ENCODE data around the gene KIAA1328.

The KIAA1328 gene

DNA sequence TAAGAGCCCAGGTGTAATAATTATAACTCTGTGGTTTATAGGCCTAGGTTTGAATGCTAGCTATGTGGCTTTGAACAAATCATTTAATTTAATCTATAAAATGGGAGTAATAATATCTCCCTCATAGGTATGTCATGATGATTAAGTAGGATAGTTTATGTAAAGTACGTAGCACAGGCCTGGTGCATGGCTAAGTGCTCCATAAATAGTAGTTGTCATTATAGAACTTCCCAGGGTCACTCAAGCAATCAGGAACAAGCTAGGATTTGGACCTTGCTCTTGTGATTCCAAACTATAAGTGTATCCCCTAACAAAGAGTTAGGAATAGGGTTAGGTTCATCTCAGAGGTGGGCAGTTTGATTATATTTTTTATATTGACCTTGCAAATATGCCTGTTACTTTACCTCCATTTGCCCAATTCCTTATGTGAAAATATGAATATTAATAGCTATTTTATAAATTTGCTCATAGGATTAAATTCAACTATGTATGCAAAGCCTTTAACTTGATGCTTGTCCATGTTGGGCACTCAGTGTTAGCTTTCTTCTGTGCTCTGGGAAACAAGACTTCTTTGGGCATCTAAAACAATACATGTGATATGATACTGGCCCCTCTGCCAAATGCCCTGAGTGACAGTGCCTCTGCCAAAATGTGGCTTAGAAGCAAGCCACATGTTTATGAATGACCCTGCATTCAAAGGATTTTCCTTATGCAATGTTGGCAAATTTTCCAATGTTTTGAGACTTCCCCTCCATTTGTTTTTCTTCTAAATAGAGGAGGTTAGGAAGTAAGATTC lies 353.6 kb downstream of the KIAA1328 start:
- Mint-ChIP-seq H3K4me1 (peaks cover 9% of the 10 kb centered on the region), H3K27me3 (ENCODE audit: low read depth) (no peaks in the 10 kb centered on the region), H3K9me3 (no peaks in the 10 kb centered on the region), H3K27ac (no peak overlapping the region), H3K36me3 (ENCODE audit: low read depth) (no peaks in the 10 kb centered on the region), H3K4me3 (no peak overlapping the region)
- TF ChIP-seq, protein P1, sequence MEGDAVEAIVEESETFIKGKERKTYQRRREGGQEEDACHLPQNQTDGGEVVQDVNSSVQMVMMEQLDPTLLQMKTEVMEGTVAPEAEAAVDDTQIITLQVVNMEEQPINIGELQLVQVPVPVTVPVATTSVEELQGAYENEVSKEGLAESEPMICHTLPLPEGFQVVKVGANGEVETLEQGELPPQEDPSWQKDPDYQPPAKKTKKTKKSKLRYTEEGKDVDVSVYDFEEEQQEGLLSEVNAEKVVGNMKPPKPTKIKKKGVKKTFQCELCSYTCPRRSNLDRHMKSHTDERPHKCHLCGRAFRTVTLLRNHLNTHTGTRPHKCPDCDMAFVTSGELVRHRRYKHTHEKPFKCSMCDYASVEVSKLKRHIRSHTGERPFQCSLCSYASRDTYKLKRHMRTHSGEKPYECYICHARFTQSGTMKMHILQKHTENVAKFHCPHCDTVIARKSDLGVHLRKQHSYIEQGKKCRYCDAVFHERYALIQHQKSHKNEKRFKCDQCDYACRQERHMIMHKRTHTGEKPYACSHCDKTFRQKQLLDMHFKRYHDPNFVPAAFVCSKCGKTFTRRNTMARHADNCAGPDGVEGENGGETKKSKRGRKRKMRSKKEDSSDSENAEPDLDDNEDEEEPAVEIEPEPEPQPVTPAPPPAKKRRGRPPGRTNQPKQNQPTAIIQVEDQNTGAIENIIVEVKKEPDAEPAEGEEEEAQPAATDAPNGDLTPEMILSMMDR (IDR thresholded peaks at IDR 0.05; ENCODE audit: unreplicated experiment in 3 of 3): no peak

DNA sequence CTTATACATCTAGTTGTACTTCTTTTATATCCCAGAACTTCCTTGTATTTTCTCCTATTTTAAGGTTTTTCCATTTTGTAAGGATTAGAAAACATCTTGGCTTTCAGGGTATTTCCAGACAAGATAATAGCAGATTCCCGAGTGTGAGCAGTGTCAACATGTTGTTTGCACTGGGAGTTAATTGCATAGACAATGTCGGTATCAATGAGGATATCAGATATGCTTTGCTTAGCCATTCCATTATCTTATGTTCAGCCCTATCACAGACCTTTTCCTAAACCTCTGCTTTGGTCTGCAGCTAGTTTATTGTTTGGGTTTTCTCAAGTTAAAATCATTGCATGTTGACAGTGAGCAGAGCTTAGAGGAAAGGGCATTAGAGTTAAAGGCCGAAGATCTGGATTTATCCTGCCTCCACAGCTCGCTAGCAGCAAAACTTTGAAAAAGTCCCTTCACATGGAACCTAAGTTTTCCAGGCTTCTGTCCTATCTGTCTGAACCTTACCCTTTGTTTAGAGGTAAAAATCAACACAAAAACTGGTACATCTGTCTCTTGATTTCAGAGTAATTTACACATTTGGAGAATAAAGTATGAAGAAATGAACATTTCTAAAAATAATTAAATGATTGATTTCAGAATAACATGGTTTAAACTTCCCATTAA lies 355.4 kb downstream of the KIAA1328 start:
- TF ChIP-seq, protein P1 (IDR thresholded peaks at IDR 0.05; ENCODE audit: unreplicated experiment in 3 of 3): no peak
- no peak overlapping the region for H3K4me3 Mint-ChIP-seq
- H3K27ac Mint-ChIP-seq: no peak overlapping the region
- H3K9me3 Mint-ChIP-seq: no peaks in the 10 kb centered on the region
- no peaks in the 10 kb centered on the region for H3K27me3 Mint-ChIP-seq (ENCODE audit: low read depth)
- peaks cover 13% of the 10 kb centered on the region for H3K4me1 Mint-ChIP-seq
- no peaks in the 10 kb centered on the region for H3K36me3 Mint-ChIP-seq (ENCODE audit: low read depth)

DNA sequence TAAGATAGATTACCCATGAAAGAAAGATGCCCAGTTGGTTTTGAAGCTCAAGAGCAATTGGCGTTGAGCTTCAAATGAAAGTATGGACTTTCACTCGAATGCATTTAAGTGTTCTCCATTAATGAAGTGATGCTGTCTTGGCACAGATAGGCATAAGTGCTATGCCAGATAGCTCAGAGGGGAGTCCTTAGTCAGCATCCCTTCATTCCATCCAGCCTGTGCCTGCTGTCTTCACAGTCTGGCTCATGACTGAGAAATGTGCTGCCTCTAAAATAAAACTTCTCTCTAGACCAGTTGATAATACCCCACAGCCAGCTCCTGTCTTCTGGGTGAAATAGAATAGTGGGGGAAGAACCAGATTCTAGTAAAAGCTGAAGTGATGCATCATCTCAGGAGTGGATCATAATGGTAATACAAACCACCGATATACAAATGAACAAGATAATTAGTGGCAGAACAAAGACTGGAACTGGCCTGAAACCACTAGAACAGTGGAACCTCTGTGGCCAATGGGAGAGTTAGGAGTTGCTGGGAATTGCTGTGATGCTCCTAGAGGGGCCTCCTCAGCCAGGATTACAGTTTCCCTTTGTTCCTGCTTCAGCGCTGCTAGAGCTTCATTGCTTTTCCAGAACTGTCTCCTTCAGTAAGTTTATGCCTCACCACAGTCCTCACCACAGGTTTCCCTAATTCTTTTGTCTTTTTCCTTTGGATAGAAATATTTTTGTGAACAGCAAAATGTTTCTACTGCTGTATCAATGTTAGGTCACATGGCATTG lies 359.3 kb downstream of the KIAA1328 start:
- Mint-ChIP-seq H3K9me3 (no peaks in the 10 kb centered on the region), H3K4me1 (peaks cover 12% of the 10 kb centered on the region), H3K36me3 (ENCODE audit: low read depth) (no peaks in the 10 kb centered on the region), H3K27ac (peak overlapping the region in 2 of 3 experiments; percentile 4 to 7), H3K4me3 (no peak overlapping the region), H3K27me3 (ENCODE audit: low read depth) (no peaks in the 10 kb centered on the region)
- TF ChIP-seq, protein P1 (IDR thresholded peaks at IDR 0.05; ENCODE audit: unreplicated experiment in 3 of 3): no peak

GRCh38 chr18:37199741-37200140 lies 370.8 kb downstream of the KIAA1328 start:
- peaks cover under 1% of the 10 kb centered on the region for H3K27me3 Mint-ChIP-seq (ENCODE audit: low read depth)
- TF ChIP-seq, protein P1 (IDR thresholded peaks at IDR 0.05; ENCODE audit: unreplicated experiment in 3 of 3): no peak
- H3K4me3 Mint-ChIP-seq: no peak overlapping the region
- no peak overlapping the region for H3K27ac Mint-ChIP-seq
- no peaks in the 10 kb centered on the region for H3K4me1 Mint-ChIP-seq
- H3K9me3 Mint-ChIP-seq: peaks cover 28% of the 10 kb centered on the region
- H3K36me3 Mint-ChIP-seq (ENCODE audit: low read depth): peaks cover 15% of the 10 kb centered on the region

GRCh38 chr18:37207343-37207742 lies 378.4 kb downstream of the KIAA1328 start:
- no peaks in the 10 kb centered on the region for H3K4me1 Mint-ChIP-seq
- peaks cover 5% of the 10 kb centered on the region for H3K9me3 Mint-ChIP-seq
- no peaks in the 10 kb centered on the region for H3K27me3 Mint-ChIP-seq (ENCODE audit: low read depth)
- H3K36me3 Mint-ChIP-seq (ENCODE audit: low read depth): no peaks in the 10 kb centered on the region
- TF ChIP-seq, protein P1 (IDR thresholded peaks at IDR 0.05; ENCODE audit: unreplicated experiment in 3 of 3): no peak
- H3K27ac Mint-ChIP-seq: no peak overlapping the region
- no peak overlapping the region for H3K4me3 Mint-ChIP-seq
